ENCODE data around the gene KCNJ9.

KCNJ9 gene

GRCh38 chr1:160128636-160129035, 47.3 kb downstream of the KCNJ9 start:
- TF ChIP-seq GATA2 (IDR thresholded peaks at IDR 0.05; ENCODE audit: low read depth, low read length) (no peak), GATA3 (IDR thresholded peaks at IDR 0.05; ENCODE audit: low read depth, low read length) (no peak)

- TF ChIP-seq GATA3 (IDR thresholded peaks at IDR 0.05; ENCODE audit: low read depth, low read length) (no peak), GATA2 (IDR thresholded peaks at IDR 0.05; ENCODE audit: low read depth, low read length) (no peak)
Observed at GRCh38 chr1:160129046-160129445, 47.7 kb downstream of the KCNJ9 start.

- TF ChIP-seq GATA2 (IDR thresholded peaks at IDR 0.05; ENCODE audit: low read depth, low read length) (no peak), GATA3 (IDR thresholded peaks at IDR 0.05; ENCODE audit: low read depth, low read length) (no peak)
Observed at GRCh38 chr1:160129558-160129957, 48.2 kb downstream of the KCNJ9 start.

GRCh38 chr1:160129966-160130365, 48.6 kb downstream of the KCNJ9 start:
- TF ChIP-seq GATA3 (IDR thresholded peaks at IDR 0.05; ENCODE audit: low read depth, low read length) (no peak), GATA2 (IDR thresholded peaks at IDR 0.05; ENCODE audit: low read depth, low read length) (no peak)

- no peak for TF ChIP-seq GATA2 (IDR thresholded peaks at IDR 0.05; ENCODE audit: low read depth, low read length)
- TF ChIP-seq GATA3 (IDR thresholded peaks at IDR 0.05; ENCODE audit: low read depth, low read length) = no peak
Observed at GRCh38 chr1:160130486-160130885, 49.1 kb downstream of the KCNJ9 start.

GRCh38 chr1:160130939-160131338, 49.6 kb downstream of the KCNJ9 start:
- no peak for TF ChIP-seq GATA2 (IDR thresholded peaks at IDR 0.05; ENCODE audit: low read depth, low read length)
- TF ChIP-seq GATA3 (IDR thresholded peaks at IDR 0.05; ENCODE audit: low read depth, low read length) = no peak

GRCh38 chr1:160131803-160132565, 50.6 kb downstream of the KCNJ9 start:
- TF ChIP-seq GATA2 (IDR thresholded peaks at IDR 0.05; ENCODE audit: low read depth, low read length) = no peak
- TF ChIP-seq GATA3 (IDR thresholded peaks at IDR 0.05; ENCODE audit: low read depth, low read length) = no peak

- TF ChIP-seq GATA2 (IDR thresholded peaks at IDR 0.05; ENCODE audit: low read depth, low read length) = no peak
- TF ChIP-seq GATA3 (IDR thresholded peaks at IDR 0.05; ENCODE audit: low read depth, low read length) = no peak
Observed at GRCh38 chr1:160133990-160134770, 52.8 kb downstream of the KCNJ9 start.

- TF ChIP-seq GATA3 (IDR thresholded peaks at IDR 0.05; ENCODE audit: low read depth, low read length) (no peak), GATA2 (IDR thresholded peaks at IDR 0.05; ENCODE audit: low read depth, low read length) (no peak)
Observed at GRCh38 chr1:160134791-160135572, 53.6 kb downstream of the KCNJ9 start.

- TF ChIP-seq GATA3 (IDR thresholded peaks at IDR 0.05; ENCODE audit: low read depth, low read length) = no peak
Observed at GRCh38 chr1:160136121-160136925, 55.0 kb downstream of the KCNJ9 start.

GRCh38 chr1:160136926-160137200, 55.5 kb downstream of the KCNJ9 start:
- TF ChIP-seq GATA2 (IDR thresholded peaks at IDR 0.05; ENCODE audit: low read depth, low read length) = no peak
- TF ChIP-seq GATA3 (IDR thresholded peaks at IDR 0.05; ENCODE audit: low read depth, low read length) = no peak

- TF ChIP-seq GATA3 (IDR thresholded peaks at IDR 0.05; ENCODE audit: low read depth, low read length) (no peak), GATA2 (IDR thresholded peaks at IDR 0.05; ENCODE audit: low read depth, low read length) (no peak)
Observed at GRCh38 chr1:160137216-160137862, 56.0 kb downstream of the KCNJ9 start.

GRCh38 chr1:160139840-160140239, 58.5 kb downstream of the KCNJ9 start:
- TF ChIP-seq GATA2 (IDR thresholded peaks at IDR 0.05; ENCODE audit: low read depth, low read length) (no peak), GATA3 (IDR thresholded peaks at IDR 0.05; ENCODE audit: low read depth, low read length) (no peak)

All from SH-SY5Y (cell line).